GM12865 (cell line): Measurements from ENCODE around the gene TIMM23.
"Not testable (repeated sequence)": the region's sequence is repeated elsewhere in the genome, so short reads cannot be mapped to it uniquely, and the experiment has no call there.

Experiments used
- DNase-seq: peaks from one replicate; pipeline ENCODE4 v3.0.0; 2010; ENCODE audit warnings: low read depth
- H3K4me3 ChIP-seq: 2 replicates; pipeline ENCODE4 v1.5.1; 2011; ENCODE audit warnings: mild to moderate bottlenecking, low read depth, low read length, control low read depth
- CTCF ChIP-seq: IDR thresholded peaks from 2 replicates; pipeline ENCODE4 v1.5.1; 2011; ENCODE audit warnings: low read length, control low read depth, low read depth, inconsistent platforms; ENCODE audit not compliant: insufficient read depth; ENCODE audit errors: missing control alignments

TIMM23 gene

DNA sequence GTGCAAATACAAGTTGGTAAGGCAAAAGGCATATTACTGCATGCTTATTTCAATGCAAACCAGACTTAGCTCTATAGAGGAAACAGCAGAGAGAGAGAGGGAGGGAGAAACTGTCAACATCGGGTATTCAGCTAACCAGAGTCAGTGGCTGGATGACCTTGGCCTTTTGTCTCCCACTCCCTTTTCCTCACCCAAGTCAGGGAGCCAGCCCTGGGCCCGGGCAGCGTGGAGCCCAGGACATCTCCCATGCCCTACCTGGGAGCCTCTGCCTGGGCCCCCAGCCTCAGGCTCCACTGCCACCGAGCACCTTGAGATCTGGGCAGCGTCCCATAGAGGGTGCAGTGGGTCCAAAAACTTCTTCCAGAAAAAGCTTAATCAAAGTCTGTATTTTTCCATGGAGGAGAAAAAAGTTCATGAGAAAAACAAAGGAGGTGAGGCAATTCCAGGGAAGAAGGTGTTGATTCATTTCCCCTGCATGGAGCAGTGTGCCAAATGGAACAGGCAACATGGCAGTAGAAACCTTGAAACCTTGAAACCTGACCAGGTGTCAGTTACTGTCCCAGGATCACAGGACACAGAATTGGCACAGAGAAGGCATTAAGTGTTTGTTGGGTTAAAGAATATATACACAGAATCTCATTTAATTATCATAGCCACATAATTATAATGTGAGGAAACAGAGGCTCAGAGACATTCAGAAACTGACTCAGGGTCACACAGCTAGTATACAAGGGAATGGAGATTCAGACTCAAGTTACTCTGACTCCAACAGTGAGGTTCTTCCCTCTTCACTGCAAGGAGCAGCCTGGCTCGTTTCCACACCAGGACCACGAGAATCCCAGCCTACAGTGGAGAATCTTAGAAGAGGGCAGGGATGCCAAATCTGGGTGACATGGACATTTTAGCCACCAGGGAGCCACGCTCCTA is 63.9 kb downstream of the TIMM23 start:
- TF ChIP-seq CTCF = no peak
- no peak overlapping the region for H3K4me3 ChIP-seq
- no peak for DNase-seq

- no peak for TF ChIP-seq CTCF
- H3K4me3 ChIP-seq = no peak overlapping the region
- DNase-seq = no peak
Observed at GRCh38 chr10:46037107-46037825, 65.0 kb downstream of the TIMM23 start.

- DNase-seq = no peak
- TF ChIP-seq CTCF = no peak
- H3K4me3 ChIP-seq = no peak overlapping the region
Observed at GRCh38 chr10:46040004-46040403, 67.7 kb downstream of the TIMM23 start.

DNA sequence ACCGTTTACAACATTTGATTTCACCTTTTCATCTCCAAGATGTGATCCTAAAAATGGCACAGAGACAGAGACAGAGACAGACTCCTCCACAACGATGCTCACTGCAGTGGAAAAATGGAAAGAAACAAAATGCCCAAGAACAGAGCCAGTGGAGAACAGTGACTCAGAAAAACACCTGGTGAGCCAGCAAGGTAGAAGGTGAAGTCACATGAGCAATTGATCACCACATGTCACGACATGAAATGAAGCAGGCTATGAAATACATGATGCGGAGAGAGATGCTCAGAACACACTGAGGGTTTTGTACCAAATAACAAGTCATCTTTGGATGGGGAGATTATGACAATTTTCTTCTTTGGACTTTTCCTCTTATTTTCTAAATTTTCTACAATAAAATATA is 70.2 kb downstream of the TIMM23 start:
- DNase-seq = no peak

GRCh38 chr10:46046261-46046660 is 74.0 kb downstream of the TIMM23 start, which contains the start of gene MSMB:
Gene MSMB (minus strand): TSS chr10:46046269. CDS start chr10:46046237, 32 bp downstream.
- no peak within 1 kb of the TSS for H3K4me3 ChIP-seq
- no peak for DNase-seq
- no peak for TF ChIP-seq CTCF

More for the DNA sequence above, 70.2 kb downstream of the TIMM23 start:
- no peak overlapping the region for H3K4me3 ChIP-seq
- TF ChIP-seq CTCF = no peak

- no peak overlapping the region for H3K4me3 ChIP-seq
- DNase-seq = no peak
- no peak for TF ChIP-seq CTCF
Observed at GRCh38 chr10:46048152-46048551, 75.9 kb downstream of the TIMM23 start.

- not testable (repeated sequence) for H3K4me3 ChIP-seq, DNase-seq
Observed at GRCh38 chr10:46049497-46049831, 77.2 kb downstream of the TIMM23 start.
